Omental fat pad (tissue), 4 donors: ENCODE results near the gene ZFYVE21. TPM values are rescaled to one million over a fixed set of nuclear protein-coding genes. Genes with fewer than 3 reads are reported as not detected.

Experiments used
- ATAC-seq: fragments of 150-250 bp; one replicate; pipeline ENCODE4 v1.9.1; 2016; ENCODE audit warnings: mild to moderate bottlenecking, moderate library complexity; ENCODE audit not compliant: low FRiP score
- DNase-seq: peaks from one replicate; pipeline ENCODE4 v3.0.0-alpha.2; 2019; ENCODE audit warnings: low spot score
- total RNA-seq, 4 donors: library from RNA; depleted of rRNA; stranded (reverse); fragments of >200 nt; gene quantifications; one replicate each; pipeline ENCODE4 v1.1.0, GENCODE V29; 2016
- TF ChIP-seq, protein P1 (sequence below), 3 donors: fragments of 450-650 bp; IDR thresholded peaks; one replicate each; pipeline ENCODE4 v1.5.1; 2016 to 2017; ENCODE audit warnings: antibody characterized with exemption in 3 of 3, mild to moderate bottlenecking in 3 of 3, moderate library complexity in 2 of 3

Gene ZFYVE21
- total RNA-seq, 4 donors from 2014 or later = 66.1 to 145 (median 97.1) TPM

- TF ChIP-seq, protein P1, sequence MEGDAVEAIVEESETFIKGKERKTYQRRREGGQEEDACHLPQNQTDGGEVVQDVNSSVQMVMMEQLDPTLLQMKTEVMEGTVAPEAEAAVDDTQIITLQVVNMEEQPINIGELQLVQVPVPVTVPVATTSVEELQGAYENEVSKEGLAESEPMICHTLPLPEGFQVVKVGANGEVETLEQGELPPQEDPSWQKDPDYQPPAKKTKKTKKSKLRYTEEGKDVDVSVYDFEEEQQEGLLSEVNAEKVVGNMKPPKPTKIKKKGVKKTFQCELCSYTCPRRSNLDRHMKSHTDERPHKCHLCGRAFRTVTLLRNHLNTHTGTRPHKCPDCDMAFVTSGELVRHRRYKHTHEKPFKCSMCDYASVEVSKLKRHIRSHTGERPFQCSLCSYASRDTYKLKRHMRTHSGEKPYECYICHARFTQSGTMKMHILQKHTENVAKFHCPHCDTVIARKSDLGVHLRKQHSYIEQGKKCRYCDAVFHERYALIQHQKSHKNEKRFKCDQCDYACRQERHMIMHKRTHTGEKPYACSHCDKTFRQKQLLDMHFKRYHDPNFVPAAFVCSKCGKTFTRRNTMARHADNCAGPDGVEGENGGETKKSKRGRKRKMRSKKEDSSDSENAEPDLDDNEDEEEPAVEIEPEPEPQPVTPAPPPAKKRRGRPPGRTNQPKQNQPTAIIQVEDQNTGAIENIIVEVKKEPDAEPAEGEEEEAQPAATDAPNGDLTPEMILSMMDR (IDR thresholded peaks at IDR 0.05) = no peak
- ATAC-seq (no peak), DNase-seq (no peak)
Measured at GRCh38 chr14:103726474-103726873, 10.9 kb downstream of the ZFYVE21 start.

DNA sequence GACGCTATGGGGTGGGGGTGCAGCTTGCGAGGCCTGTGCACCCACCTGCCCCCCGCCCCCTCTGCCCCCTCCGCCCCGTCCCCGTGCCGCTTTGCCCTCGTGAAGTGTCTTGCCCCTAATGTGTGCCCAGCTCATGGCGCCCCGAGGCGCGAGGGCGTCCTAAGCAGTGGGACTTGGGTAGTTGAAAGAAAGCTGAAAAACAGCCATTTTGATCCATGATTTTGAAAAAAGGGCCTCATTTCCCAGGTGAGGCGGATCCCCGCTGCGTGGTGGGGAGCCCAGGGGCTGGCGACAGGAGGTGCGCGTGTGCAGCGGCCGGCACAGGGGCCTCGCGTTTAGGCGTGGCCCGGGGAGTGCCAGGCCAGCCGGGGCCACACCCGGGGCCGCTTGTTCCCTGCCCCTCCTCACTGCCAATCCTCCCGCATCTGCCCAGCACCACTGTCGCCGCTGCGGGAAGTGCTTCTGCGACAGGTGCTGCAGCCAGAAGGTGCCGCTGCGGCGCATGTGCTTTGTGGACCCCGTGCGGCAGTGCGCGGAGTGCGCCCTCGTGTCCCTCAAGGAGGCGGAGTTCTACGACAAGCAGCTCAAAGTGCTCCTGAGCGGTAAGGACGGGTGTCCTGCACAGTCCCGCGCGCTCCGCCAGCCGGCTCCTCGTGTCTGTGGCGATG lies 11.8 kb downstream of the ZFYVE21 start:
- DNase-seq = no peak
- no peak for ATAC-seq
- TF ChIP-seq, protein P1 (IDR thresholded peaks at IDR 0.05) = no peak

GRCh38 chr14:103728141-103728540 lies 12.5 kb downstream of the ZFYVE21 start:
- TF ChIP-seq, protein P1 (IDR thresholded peaks at IDR 0.05) = no peak
- no peak for DNase-seq
- no peak for ATAC-seq

DNA sequence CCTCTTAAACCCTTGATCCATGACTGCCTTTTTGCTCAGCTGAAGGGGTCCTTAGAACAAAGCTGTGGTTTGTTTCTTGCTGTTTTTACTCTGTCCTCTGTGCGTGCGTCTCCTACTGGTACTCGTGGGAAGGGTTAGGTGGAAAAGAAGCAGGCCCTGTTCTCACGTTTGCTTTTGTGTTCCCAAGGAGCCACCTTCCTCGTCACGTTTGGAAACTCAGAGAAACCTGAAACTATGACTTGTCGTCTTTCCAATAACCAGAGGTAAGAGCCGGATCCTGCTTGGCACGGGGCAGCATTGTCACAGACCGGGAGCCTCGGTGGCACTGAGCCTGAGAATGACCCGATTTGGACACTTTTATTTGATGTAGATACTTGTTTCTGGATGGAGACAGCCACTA lies 13.1 kb downstream of the ZFYVE21 start:
- ATAC-seq = no peak
- DNase-seq = no peak
- TF ChIP-seq, protein P1 (IDR thresholded peaks at IDR 0.05) = no peak

DNA sequence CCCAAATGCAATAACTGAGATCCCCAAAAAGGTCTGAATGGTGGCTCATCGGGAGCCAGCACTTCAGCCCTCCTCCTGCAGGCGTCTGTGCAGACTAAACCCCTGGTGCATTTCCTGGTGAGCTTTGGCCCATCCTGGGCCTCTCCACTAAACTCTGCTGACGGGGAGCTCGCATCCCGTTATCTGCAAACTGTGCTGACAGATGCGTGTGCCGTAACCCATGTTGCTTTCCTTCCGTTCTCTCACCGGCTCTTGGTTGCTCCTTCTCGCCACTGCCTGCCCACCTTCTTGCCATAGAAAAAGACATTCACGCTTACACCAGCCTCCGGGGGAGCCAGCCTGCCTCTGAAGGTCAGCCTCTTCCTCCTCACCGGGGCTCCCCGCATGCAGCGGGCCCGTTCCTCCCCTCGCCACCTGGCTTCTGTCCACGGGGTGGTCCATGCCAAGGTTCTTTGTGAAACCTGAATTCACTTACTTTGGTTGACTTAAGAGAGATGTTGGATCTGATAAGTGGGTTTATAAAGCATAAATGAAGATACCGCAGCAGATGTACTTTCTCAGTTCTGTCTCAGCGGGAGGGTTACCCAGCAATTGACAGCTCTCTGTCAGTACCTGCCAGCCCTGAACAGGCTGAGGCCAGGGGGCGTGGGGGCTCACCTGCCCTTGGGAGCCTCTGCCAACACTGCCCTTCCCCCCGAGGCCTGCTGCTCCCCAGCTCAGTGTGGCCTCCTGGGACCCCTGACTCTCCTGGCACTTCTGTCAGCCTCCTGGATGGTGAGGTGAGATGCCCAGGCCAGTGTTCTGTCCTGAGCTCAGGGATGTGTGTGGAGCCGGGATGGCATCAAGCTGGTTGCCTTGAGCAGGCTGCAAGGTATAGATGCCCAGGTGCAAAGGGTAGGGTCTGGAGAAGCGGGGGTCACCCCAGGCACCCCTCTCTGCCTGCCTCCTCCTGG lies 14.2 kb downstream of the ZFYVE21 start:
- TF ChIP-seq, protein P1 (IDR thresholded peaks at IDR 0.05) = no peak
- DNase-seq (no peak), ATAC-seq (no peak)

DNA sequence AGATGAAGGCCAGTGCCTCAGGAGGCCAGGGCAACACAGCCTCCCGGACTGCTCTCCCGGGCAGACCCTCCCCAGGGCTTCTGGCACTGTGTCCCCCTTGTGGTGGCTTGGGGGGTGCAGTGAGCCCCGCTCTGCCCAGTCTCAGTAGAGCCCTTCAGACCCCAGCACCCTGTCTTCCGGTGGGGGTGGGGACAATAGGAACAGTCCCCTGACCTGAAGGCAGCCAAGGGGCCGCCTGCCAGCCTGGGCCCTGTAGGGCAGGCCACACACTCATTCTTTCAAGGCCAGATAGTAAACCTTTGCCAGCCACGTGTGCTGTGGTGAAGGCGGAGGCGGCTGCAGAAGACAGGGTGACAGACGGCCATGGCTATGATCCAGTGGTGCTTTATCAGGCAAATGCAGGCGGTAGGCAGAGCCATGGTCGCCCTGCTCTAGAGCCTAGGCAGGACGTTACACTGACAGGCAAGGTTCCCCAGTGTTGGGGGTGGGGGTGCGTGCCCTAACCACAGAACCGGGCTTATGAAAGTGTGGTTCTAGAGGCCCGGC lies 15.0 kb downstream of the ZFYVE21 start:
- no peak for DNase-seq
- ATAC-seq = no peak
- TF ChIP-seq, protein P1 (IDR thresholded peaks at IDR 0.05) = no peak
